Measurements from ENCODE around the gene ZBTB11.

ZBTB11 gene

GRCh38 chr3:101671014-101671413 is 5.9 kb downstream of the ZBTB11 start:
- Histone ChIP-seq H4K20me1 (peaks cover 11 to 81% (median 46%) of the 10 kb centered on the region in 11 experiments; a peak in 20 of 22 replicates), H3K27me3 (no peaks in the 10 kb centered on the region), H3K27ac (no peak overlapping the region), H3K36me3 (peaks cover 55 to 85% (median 69%) of the 10 kb centered on the region in 11 experiments), H3K9ac (no peak overlapping the region), H3K9me3 (replicated peaks in 1 of 11) (no peaks in the 10 kb centered on the region), H3K4me1 (peaks cover 16 to 33% (median 22%) of the 10 kb centered on the region in 10 experiments), H3K4me3 (no peak overlapping the region), H3K4me2 (no peak overlapping the region)
- TF ChIP-seq Cebpa-rat (IDR thresholded peaks at IDR 0.05) = no peak

- Histone ChIP-seq H3K4me3 (no peak overlapping the region), H4K20me1 (peaks cover 2 to 51% (median 14%) of the 10 kb centered on the region in 11 experiments; a peak in 16 of 22 replicates), H3K9me3 (replicated peaks in 1 of 11) (no peaks in the 10 kb centered on the region), H3K36me3 (peaks cover 87 to 100% (median 96%) of the 10 kb centered on the region in 11 experiments), H3K4me1 (peaks cover 0 to 7% (median 0%) of the 10 kb centered on the region in 10 experiments; a peak in 6 of 20 replicates), H3K9ac (no peak overlapping the region), H3K27me3 (no peaks in the 10 kb centered on the region), H3K27ac (no peak overlapping the region), H3K4me2 (no peak overlapping the region)
- no peak for TF ChIP-seq Cebpa-rat (IDR thresholded peaks at IDR 0.05)
Observed at GRCh38 chr3:101667844-101668243, 9.1 kb downstream of the ZBTB11 start.

- Histone ChIP-seq H3K36me3 (peaks cover 92 to 100% (median 96%) of the 10 kb centered on the region in 11 experiments), H3K9me3 (replicated peaks in 1 of 11) (no peaks in the 10 kb centered on the region), H3K9ac (no peak overlapping the region), H3K4me1 (peaks cover 0 to 2% (median 0%) of the 10 kb centered on the region in 10 experiments; a peak in 5 of 20 replicates), H3K27ac (no peak overlapping the region), H3K4me2 (no peak overlapping the region), H3K27me3 (no peaks in the 10 kb centered on the region), H3K4me3 (no peak overlapping the region), H4K20me1 (peaks cover 0 to 45% (median 9%) of the 10 kb centered on the region in 11 experiments; a peak in 16 of 22 replicates)
- no peak for TF ChIP-seq Cebpa-rat (IDR thresholded peaks at IDR 0.05)
Observed at GRCh38 chr3:101667331-101667730, 9.6 kb downstream of the ZBTB11 start.

- H3K27me3 ChIP-seq = no peaks in the 10 kb centered on the region
- TF ChIP-seq Cebpa-rat (IDR thresholded peaks at IDR 0.05) = no peak
- H3K4me1 ChIP-seq = no peaks in the 10 kb centered on the region
- no peak overlapping the region for H3K4me2 ChIP-seq
- H3K36me3 ChIP-seq = peaks cover 93 to 100% (median 96%) of the 10 kb centered on the region in 11 experiments
- no peak overlapping the region for H3K9ac ChIP-seq
- H4K20me1 ChIP-seq = peaks cover 0 to 31% (median 0%) of the 10 kb centered on the region in 11 experiments; a peak in 8 of 22 replicates
- no peaks in the 10 kb centered on the region for H3K9me3 ChIP-seq (replicated peaks in 1 of 11)
- no peak overlapping the region for H3K27ac ChIP-seq
- no peak overlapping the region for H3K4me3 ChIP-seq
Observed at GRCh38 chr3:101665851-101666250, 11.1 kb downstream of the ZBTB11 start.

GRCh38 chr3:101665357-101665756 is 11.6 kb downstream of the ZBTB11 start:
- Histone ChIP-seq H4K20me1 (peaks cover 0 to 27% (median 0%) of the 10 kb centered on the region in 11 experiments; a peak in 8 of 22 replicates), H3K27ac (no peak overlapping the region), H3K4me3 (no peak overlapping the region), H3K4me2 (no peak overlapping the region), H3K9me3 (replicated peaks in 1 of 11) (no peaks in the 10 kb centered on the region), H3K36me3 (peaks cover 94 to 100% (median 96%) of the 10 kb centered on the region in 11 experiments), H3K9ac (no peak overlapping the region; a peak in 1 of 22 replicates), H3K4me1 (no peaks in the 10 kb centered on the region), H3K27me3 (no peaks in the 10 kb centered on the region)
- no peak for TF ChIP-seq Cebpa-rat (IDR thresholded peaks at IDR 0.05)

GRCh38 chr3:101660714-101661113 is 16.2 kb downstream of the ZBTB11 start:
- Histone ChIP-seq H3K36me3 (peaks cover 98 to 100% (median 98%) of the 10 kb centered on the region in 11 experiments), H3K4me1 (no peaks in the 10 kb centered on the region), H3K9me3 (replicated peaks in 1 of 11) (no peaks in the 10 kb centered on the region), H3K27ac (no peak overlapping the region), H3K27me3 (no peaks in the 10 kb centered on the region), H3K9ac (no peak overlapping the region), H4K20me1 (peaks cover 0 to 4% (median 0%) of the 10 kb centered on the region in 11 experiments; a peak in 3 of 22 replicates), H3K4me2 (no peak overlapping the region), H3K4me3 (no peak overlapping the region)
- no peak for TF ChIP-seq Cebpa-rat (IDR thresholded peaks at IDR 0.05)

GRCh38 chr3:101656651-101657050 is 20.3 kb downstream of the ZBTB11 start:
- Histone ChIP-seq H3K27ac (no peak overlapping the region), H3K27me3 (no peaks in the 10 kb centered on the region), H3K4me2 (no peak overlapping the region), H3K36me3 (peaks cover 99 to 100% (median 100%) of the 10 kb centered on the region in 11 experiments), H4K20me1 (peaks cover 0 to 3% (median 0%) of the 10 kb centered on the region in 11 experiments; a peak in 3 of 22 replicates), H3K9ac (no peak overlapping the region), H3K9me3 (replicated peaks in 1 of 11) (no peaks in the 10 kb centered on the region), H3K4me1 (no peaks in the 10 kb centered on the region), H3K4me3 (no peak overlapping the region)
- TF ChIP-seq Cebpa-rat (IDR thresholded peaks at IDR 0.05) = no peak

GRCh38 chr3:101646726-101647125 is 30.2 kb downstream of the ZBTB11 start:
- Histone ChIP-seq H3K27ac (no peak overlapping the region), H3K36me3 (peaks cover 39 to 61% (median 47%) of the 10 kb centered on the region in 11 experiments), H3K4me3 (no peak overlapping the region), H3K9ac (no peak overlapping the region), H3K27me3 (no peaks in the 10 kb centered on the region), H3K9me3 (replicated peaks in 1 of 11) (no peaks in the 10 kb centered on the region), H3K4me1 (peaks cover 0 to 30% (median 14%) of the 10 kb centered on the region in 10 experiments; a peak in 15 of 20 replicates), H4K20me1 (peaks cover 0 to 6% (median 0%) of the 10 kb centered on the region in 11 experiments; a peak in 2 of 22 replicates), H3K4me2 (no peak overlapping the region)
- no peak for TF ChIP-seq Cebpa-rat (IDR thresholded peaks at IDR 0.05)

- H4K20me1 ChIP-seq = no peaks in the 10 kb centered on the region
- H3K9ac ChIP-seq = peak overlapping the region in 1 of 11 experiments; percentile 28; a peak in 1 of 22 replicates
- peak overlapping the region in 3 of 11 experiments; percentile 14 to 61 (median 61); a peak in 5 of 22 replicates for H3K27ac ChIP-seq
- peak overlapping the region in 8 of 11 experiments; percentile 0 to 76 (median 48); a peak in 13 of 22 replicates for H3K4me2 ChIP-seq
- H3K4me3 ChIP-seq = no peak overlapping the region
- peaks cover 0 to 30% (median 14%) of the 10 kb centered on the region in 10 experiments; a peak in 15 of 20 replicates for H3K4me1 ChIP-seq
- H3K27me3 ChIP-seq = no peaks in the 10 kb centered on the region
- H3K36me3 ChIP-seq = peaks cover 14 to 36% (median 23%) of the 10 kb centered on the region in 11 experiments
- no peaks in the 10 kb centered on the region for H3K9me3 ChIP-seq (replicated peaks in 1 of 11)
- TF ChIP-seq Cebpa-rat (IDR thresholded peaks at IDR 0.05) = no peak
Observed at GRCh38 chr3:101643861-101644613, 32.9 kb downstream of the ZBTB11 start.
